Measurements from ENCODE around the gene CNIH2.

Gene CNIH2

DNA sequence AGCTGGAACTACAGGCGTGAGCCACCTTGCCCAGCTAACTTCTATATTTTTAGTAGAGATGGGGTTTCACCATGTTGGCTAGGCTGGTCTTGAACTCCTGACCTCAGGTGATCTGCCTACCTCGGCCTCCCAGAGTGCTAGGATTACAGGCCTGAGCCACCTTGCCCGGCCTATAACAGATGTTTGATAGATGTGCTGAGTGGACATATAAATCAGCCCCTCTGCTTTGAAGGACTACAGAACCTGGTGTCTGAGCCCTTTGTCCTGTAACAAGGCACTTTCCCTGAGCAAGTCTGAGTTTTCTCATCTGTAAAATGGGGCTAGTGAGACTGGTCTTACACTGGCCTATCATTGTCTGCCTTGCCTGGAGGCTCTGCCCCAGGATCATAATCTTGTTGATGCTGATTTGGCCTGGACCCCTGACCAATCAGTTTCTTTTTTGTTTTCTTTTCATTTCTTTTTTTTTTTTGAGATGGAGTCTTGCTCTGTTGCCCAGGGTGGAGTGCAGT, 51.2 kb downstream of the CNIH2 start:
- DNase-seq (ENCODE audit: low read depth in 2 of 2): no peak

- no peak for DNase-seq (ENCODE audit: low read depth in 2 of 2)
Observed at GRCh38 chr11:66330931-66331330, 53.0 kb downstream of the CNIH2 start.

GRCh38 chr11:66331542-66332370, 53.8 kb downstream of the CNIH2 start:
- DNase-seq (ENCODE audit: low read depth in 2 of 2): no peak

DNA sequence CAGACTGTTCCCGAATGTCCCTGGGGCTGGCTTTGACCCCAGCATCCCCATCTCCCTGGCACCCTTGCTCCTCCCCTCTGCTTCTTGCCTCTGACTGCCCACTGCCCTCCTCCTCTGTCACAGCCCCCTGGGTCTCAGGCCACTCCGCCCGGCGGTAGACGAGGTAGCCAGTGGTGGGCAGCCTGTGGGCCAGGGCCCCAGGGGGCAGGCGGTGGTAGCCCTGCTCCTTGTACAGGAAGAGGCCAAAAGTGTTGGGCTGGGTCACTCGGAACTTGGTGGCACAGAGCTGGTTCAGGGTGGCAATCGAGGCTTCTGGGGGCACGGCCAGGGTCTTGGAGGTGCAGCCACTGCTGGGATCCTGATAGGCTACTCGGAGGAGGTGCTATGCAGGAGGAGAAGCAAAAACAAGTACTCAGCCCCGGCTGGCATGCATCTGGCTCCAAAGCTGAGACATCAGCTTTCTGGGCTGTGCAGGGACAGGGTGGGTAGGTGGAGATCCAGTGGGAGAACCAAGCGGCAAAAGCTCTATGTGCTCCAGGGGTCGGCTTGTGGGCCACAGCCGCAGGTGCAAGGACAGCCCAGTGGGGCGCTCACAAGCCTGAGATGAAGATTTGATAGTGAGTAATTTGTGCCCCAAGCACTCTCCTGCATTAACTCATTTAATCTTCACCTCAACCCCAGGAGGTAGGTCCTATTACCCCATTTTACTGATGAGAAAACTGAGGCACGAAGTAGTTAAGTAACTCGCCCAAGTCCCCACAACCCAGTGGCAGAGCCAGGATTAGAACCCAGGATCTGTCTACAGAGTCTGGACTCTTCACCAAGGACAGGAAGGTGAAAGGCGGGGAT, 54.6 kb downstream of the CNIH2 start:
- DNase-seq (ENCODE audit: low read depth in 2 of 2): no peak

DNA sequence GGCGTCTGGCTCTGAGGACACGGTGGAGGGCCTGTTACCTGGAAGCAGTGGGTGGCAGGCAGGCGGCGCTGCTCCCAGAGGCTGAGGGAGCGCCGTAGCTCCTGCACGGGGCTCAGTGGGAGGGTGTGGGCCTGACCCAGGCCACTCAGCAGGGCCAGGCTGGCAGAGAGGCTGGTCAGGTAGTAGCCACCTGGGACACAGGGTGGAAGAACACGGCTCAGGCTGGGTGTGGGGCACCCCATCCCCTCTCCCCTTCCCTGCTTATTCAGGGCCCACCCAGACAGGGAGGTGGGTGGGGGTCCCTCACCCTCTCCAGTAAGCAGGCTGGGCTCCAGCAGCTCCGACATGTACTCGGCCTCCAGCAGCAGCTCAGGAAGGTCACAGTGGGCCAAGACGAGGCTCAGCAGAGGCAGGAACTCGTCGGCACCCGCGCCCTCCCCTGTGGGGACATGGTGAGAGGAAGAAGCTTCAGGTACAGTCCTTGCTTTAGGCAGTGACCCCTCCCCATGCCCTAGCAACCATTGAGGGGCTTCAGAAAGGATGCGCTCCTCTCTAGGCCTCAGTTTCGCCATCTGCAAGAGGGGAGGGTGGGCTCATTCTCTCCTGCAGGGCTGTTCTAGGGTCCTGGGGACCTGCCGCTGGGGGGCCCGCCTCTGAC, 55.4 kb downstream of the CNIH2 start:
- DNase-seq (ENCODE audit: low read depth in 2 of 2): no peak

Data from stimulated activated CD4-positive, alpha-beta T cell treated with anti-CD3 and anti-CD28 coated beads, Interleukin-15, amount 100 ng/mL, for 48 hours (primary cell).